B cell (primary cell): Measurements from ENCODE around the gene EDAR. TPM values are rescaled to one million over a fixed set of nuclear protein-coding genes. Genes with fewer than 3 reads are reported as not detected.

Experiments used
- ATAC-seq: fragments of 200-7000 bp; cut with Tn5 transposase; one replicate; pipeline ENCODE4 v1.10.0; 2021; ENCODE audit warnings: low read depth, mild to moderate bottlenecking, moderate number of reproducible peaks, moderate library complexity
- CTCF ChIA-PET: fragments of 350-600 bp; sonication (Branson Sonifier 250); formaldehyde crosslinking; loops from one replicate; lab custom pipeline; 2021; ENCODE audit warnings: antibody characterized with exemption, inconsistent platforms; lab: Charles Lee
- POLR2A ChIA-PET: fragments of 350-600 bp; sonication (Branson Sonifier 250); formaldehyde crosslinking; loops from one replicate; lab custom pipeline; 2021; ENCODE audit warnings: antibody characterized with exemption; lab: Charles Lee
- DNase-seq: peaks from one replicate; pipeline ENCODE4 v3.0.0; 2013
- H2AFZ ChIP-seq: 2 replicates; pipeline ENCODE4 v1.6.1; 2012; ENCODE audit warnings: mild to moderate bottlenecking, low read depth, low read length; ENCODE audit not compliant: insufficient read depth, poor library complexity, severe bottlenecking
- H3K27ac ChIP-seq, 2 donors: 1 replicate in 1 of 2; 2 replicates in 1 of 2; pipeline ENCODE4 v1.5.1; 2012 to 2013; ENCODE audit warnings: low read length in 2 of 2, mild to moderate bottlenecking in 2 of 2, moderate library complexity in 1 of 2
- H3K27me3 ChIP-seq, 4 experiments: fragments of 200-600 bp in 1 of 4; sonication (generic) in 1 of 4; replicated peaks in 1 of 4; 1 replicate in 2 of 4; 2 replicates in 2 of 4; pipeline versions ENCODE4 v1.6.1 to v1.7.0; 2013 to 2016; ENCODE audit warnings: low read length in 3 of 4, mild to moderate bottlenecking in 2 of 4, mixed read lengths in 1 of 4, moderate library complexity in 1 of 4; ENCODE audit not compliant: insufficient read depth in 4 of 4, control insufficient read depth in 3 of 4; ENCODE audit errors: control extremely low read depth in 1 of 4
- H3K36me3 ChIP-seq, 2 experiments: replicated peaks in 1 of 2; 1 replicate in 1 of 2; 2 replicates in 1 of 2; pipeline versions ENCODE4 v1.6.1 to v1.7.1; 2013; ENCODE audit warnings: low read length in 1 of 2; ENCODE audit not compliant: insufficient read depth in 2 of 2, control insufficient read depth in 1 of 2; ENCODE audit errors: control extremely low read depth in 1 of 2, extremely low read depth in 1 of 2
- H3K4me1 ChIP-seq, 2 donors: fragments of 200-600 bp in 1 of 2; sonication (generic) in 1 of 2; 1 replicate in 1 of 2; 2 replicates in 1 of 2; pipeline versions ENCODE4 v1.5.1 to v1.6.1; 2013 to 2017; ENCODE audit warnings: low read length in 2 of 2; ENCODE audit not compliant: control insufficient read depth in 2 of 2, insufficient read depth in 2 of 2
- H3K4me2 ChIP-seq: replicated peaks from 2 replicates; pipeline ENCODE3; 2012; ENCODE audit warnings: mild to moderate bottlenecking, low read depth, low read length; ENCODE audit not compliant: poor library complexity, severe bottlenecking
- H3K4me3 ChIP-seq, 5 experiments: fragments of 200-600 bp in 1 of 5; sonication (generic) in 1 of 5; 1 replicate in 3 of 5; 2 replicates in 2 of 5; pipeline versions ENCODE4 v1.5.1 to v1.7.0; 2011 to 2016; ENCODE audit warnings: low read length in 4 of 5, mild to moderate bottlenecking in 4 of 5, low read depth in 2 of 5, control low read depth in 1 of 5, moderate library complexity in 1 of 5; ENCODE audit not compliant: insufficient read depth in 1 of 5; ENCODE audit errors: control extremely low read depth in 1 of 5, extremely low read depth in 1 of 5
- H3K79me2 ChIP-seq: fragments of 200-600 bp; sonication (generic); one replicate; pipeline ENCODE4 v1.6.0; 2016; ENCODE audit warnings: low read length; ENCODE audit not compliant: control insufficient read depth, insufficient read depth
- H3K9ac ChIP-seq: fragments of 200-600 bp; sonication (generic); 2 replicates; pipeline ENCODE4 v1.6.1; 2017; ENCODE audit warnings: mild to moderate bottlenecking, low read length, moderate library complexity
- H3K9me3 ChIP-seq, 3 donors: one replicate each; pipeline versions ENCODE4 v1.6.1 to v1.7.1; 2013; ENCODE audit warnings: low read length in 2 of 3; ENCODE audit not compliant: control insufficient read depth in 2 of 3, insufficient read depth in 1 of 3; ENCODE audit errors: control extremely low read depth in 1 of 3
- H4K20me1 ChIP-seq: 2 replicates; pipeline ENCODE4 v1.6.0; 2012; ENCODE audit warnings: mild to moderate bottlenecking, low read length; ENCODE audit not compliant: insufficient read depth, control insufficient read depth, poor library complexity, severe bottlenecking
- H3K27ac Mint-ChIP-seq: one replicate; pipeline ENCODE4 v1.8.0; 2021; ENCODE audit warnings: mixed read lengths
- H3K27me3 Mint-ChIP-seq: one replicate; pipeline ENCODE4 v1.8.0; 2021; ENCODE audit warnings: mixed read lengths
- H3K4me1 Mint-ChIP-seq: one replicate; pipeline ENCODE4 v1.8.0; 2021; ENCODE audit warnings: mixed read lengths
- H3K4me3 Mint-ChIP-seq: one replicate; pipeline ENCODE4 v1.8.0; 2021; ENCODE audit warnings: mixed read lengths
- H3K9me3 Mint-ChIP-seq: one replicate; pipeline ENCODE4 v1.8.0; 2022; ENCODE audit warnings: mixed read lengths; ENCODE audit not compliant: insufficient read depth
- CTCF ChIP-seq: fragments of 200-600 bp; IDR thresholded peaks from one replicate; pipeline ENCODE4 v1.8.0; 2022; ENCODE audit warnings: antibody characterized with exemption, mild to moderate bottlenecking
- EZH2 ChIP-seq: IDR thresholded peaks from 2 replicates; pipeline ENCODE4 v1.6.1; 2012; ENCODE audit warnings: borderline replicate concordance, low read depth, mild to moderate bottlenecking, moderate library complexity, low read length; ENCODE audit not compliant: insufficient read depth, poor library complexity, severe bottlenecking
- WGBS: methylation state at CpG from one replicate; pipeline ENCODE4 v1.1.5; 2013; ENCODE audit warnings: missing lambda C conversion rate; ENCODE audit not compliant: insufficient coverage; 5-methylcytosine and 5-hydroxymethylcytosine counted together
- intact Hi-C: fragments of 100-400 bp; cut with micrococcal nuclease; formaldehyde crosslinking; loops from one replicate; pipeline ENCODE4 v1.10.0; 2022
- polyA plus RNA-seq: library from polyadenylated mRNA; depleted of rRNA; stranded (reverse); fragments of >200 nt; gene quantifications from 2 replicates; pipeline ENCODE4 v1.2.3, GENCODE V29; 2012
- total RNA-seq, 2 donors: library from RNA; stranded (reverse); fragments of 120-200 nt in 1 of 2; gene quantifications; 1 replicate in 1 of 2; 2 replicates in 1 of 2; pipeline versions ENCODE4 v1.2.3 to v1.2.4, GENCODE V29; 2013 to 2022

The EDAR gene
- total and polyA plus RNA-seq, 2 donors (not counting 1 experiment from before 2014, with no cell fraction given): 0.03 TPM; not detected in 1

GRCh38 chr2:108905176-108905575 lies 83.8 kb downstream of the EDAR start:
- Mint-ChIP-seq H3K4me3 (no peak overlapping the region), H3K4me1 (no peaks in the 10 kb centered on the region), H3K27me3 (peaks cover 3% of the 10 kb centered on the region), H3K27ac (no peak overlapping the region), H3K9me3 (peaks cover 4% of the 10 kb centered on the region)
- H3K4me3 ChIP-seq: no peak overlapping the region
- H4K20me1 ChIP-seq: no peaks in the 10 kb centered on the region
- POLR2A ChIA-PET: no interaction called here
- H3K36me3 ChIP-seq: no peaks in the 10 kb centered on the region
- H3K4me1 ChIP-seq: no peaks in the 10 kb centered on the region
- DNase-seq (no peak), ATAC-seq (no peak)
- H2AFZ ChIP-seq: no peak overlapping the region
- TF ChIP-seq EZH2: no peak
- TF ChIP-seq CTCF: no peak
- no peak overlapping the region for H3K4me2 ChIP-seq
- intact Hi-C loops: no loop called here
- H3K27me3 ChIP-seq: no peaks in the 10 kb centered on the region
- H3K9me3 ChIP-seq: peaks cover 0 to 2% (median under 1%) of the 10 kb centered on the region in 3 donors
- no peaks in the 10 kb centered on the region for H3K79me2 ChIP-seq
- H3K9ac ChIP-seq: no peak overlapping the region
- H3K27ac ChIP-seq: no peak overlapping the region
- no CpG with 5 or more reads among the region's 3 CpGs for WGBS
- CTCF ChIA-PET: no interaction called here

GRCh38 chr2:108904680-108905079 lies 84.3 kb downstream of the EDAR start:
- Histone ChIP-seq H3K9ac (no peak overlapping the region), H3K27me3 (no peaks in the 10 kb centered on the region), H3K9me3 (peaks cover 0 to 4% (median 2%) of the 10 kb centered on the region in 3 donors), H3K4me2 (no peak overlapping the region), H3K4me1 (no peaks in the 10 kb centered on the region), H3K36me3 (no peaks in the 10 kb centered on the region), H3K4me3 (no peak overlapping the region), H2AFZ (no peak overlapping the region), H4K20me1 (no peaks in the 10 kb centered on the region), H3K27ac (no peak overlapping the region), H3K79me2 (no peaks in the 10 kb centered on the region)
- WGBS: no CpG with 5 or more reads among the region's 3 CpGs
- intact Hi-C loops: no loop called here
- H3K4me1 Mint-ChIP-seq: no peaks in the 10 kb centered on the region
- H3K27me3 Mint-ChIP-seq: peaks cover 3% of the 10 kb centered on the region
- ChIA-PET POLR2A (no interaction called here), CTCF (no interaction called here)
- no peak overlapping the region for H3K4me3 Mint-ChIP-seq
- no peak for TF ChIP-seq EZH2
- no peak for TF ChIP-seq CTCF
- H3K9me3 Mint-ChIP-seq: peaks cover 4% of the 10 kb centered on the region
- no peak overlapping the region for H3K27ac Mint-ChIP-seq
- no peak for ATAC-seq
- DNase-seq: no peak
